Gastrocnemius medialis (tissue), 4 donors: ENCODE data around the gene GRIA1. TPM values are rescaled to one million over a fixed set of nuclear protein-coding genes. Genes with fewer than 3 reads are reported as not detected.

Source experiments
- ATAC-seq, 2 donors: fragments of 150-250 bp; one replicate each; pipeline ENCODE4 v1.9.1; 2016
- DNase-seq, 2 donors: peaks; one replicate each; pipeline ENCODE4 v3.0.0-alpha.2; 2019
- H3K27ac ChIP-seq, 4 donors: fragments of 200-600 bp; sonication (generic); 1 replicate in 1 of 4; 2 replicates in 3 of 4; pipeline ENCODE4 v1.5.1; 2016 to 2018; ENCODE audit warnings: mild to moderate bottlenecking in 2 of 4, moderate library complexity in 1 of 4
- H3K27me3 ChIP-seq, 3 donors: fragments of 200-600 bp; sonication (generic) in 2 of 3; 1 replicate in 1 of 3; 2 replicates in 2 of 3; pipeline versions ENCODE4 v1.5.1 to v1.6.0; 2016 to 2019; ENCODE audit warnings: mild to moderate bottlenecking in 1 of 3, moderate library complexity in 1 of 3
- H3K36me3 ChIP-seq, 2 donors: fragments of 200-600 bp; sonication (generic) in 1 of 2; one replicate each; pipeline ENCODE4 v1.5.1; 2017 to 2018
- H3K4me1 ChIP-seq, 2 donors: fragments of 200-600 bp; sonication (generic) in 1 of 2; one replicate each; pipeline ENCODE4 v1.5.1; 2016 to 2017; ENCODE audit warnings: mild to moderate bottlenecking in 2 of 2
- H3K4me3 ChIP-seq, 4 donors: fragments of 200-600 bp; sonication (generic) in 3 of 4; 1 replicate in 1 of 4; 2 replicates in 3 of 4; pipeline ENCODE4 v1.5.1; 2016 to 2019; ENCODE audit warnings: mild to moderate bottlenecking in 2 of 4
- H3K9me3 ChIP-seq, 3 donors: fragments of 200-600 bp; sonication (generic) in 2 of 3; 1 replicate in 1 of 3; 2 replicates in 2 of 3; pipeline ENCODE4 v1.5.1; 2016 to 2019
- POLR2A ChIP-seq, 2 donors: fragments of 450-650 bp; IDR thresholded peaks; one replicate each; pipeline ENCODE4 v1.6.1; 2017; ENCODE audit warnings: antibody characterized with exemption in 2 of 2, mild to moderate bottlenecking in 2 of 2, moderate library complexity in 2 of 2
- in situ Hi-C, 4 donors: fragments of 200-750 bp; cut with MboI; loops; one replicate each; pipeline versions ENCODE4 v1.15.0 to v1.8.0; 2017; ENCODE audit warnings: low sequenced_read_pairs in 4 of 4
- intact Hi-C: fragments of 100-400 bp; cut with DNase I; formaldehyde crosslinking; loops from one replicate; pipeline ENCODE4 v1.15.1; 2023; ENCODE audit warnings: low total_unique reads
- total RNA-seq, 4 donors: library from RNA; depleted of rRNA; stranded (reverse); fragments of >200 nt; gene quantifications; one replicate each; pipeline versions ENCODE4 v1.1.0 to v1.2.3, GENCODE V29; 2016
- TF ChIP-seq, protein P1 (sequence below), 5 experiments: fragments of 450-650 bp in 3 of 5; fragments of 200-600 bp in 2 of 5; sonication (generic) in 2 of 5; IDR thresholded peaks in 4 of 5; conservative IDR thresholded peaks in 1 of 5; 1 replicate in 4 of 5; 2 replicates in 1 of 5; pipeline ENCODE4 v1.5.1; 2016 to 2019; ENCODE audit warnings: antibody characterized with exemption in 5 of 5, mild to moderate bottlenecking in 3 of 5, moderate library complexity in 3 of 5

GRIA1 gene
- total RNA-seq, 4 donors from 2014 or later: 0.18 to 0.46 TPM; not detected in 2

DNA sequence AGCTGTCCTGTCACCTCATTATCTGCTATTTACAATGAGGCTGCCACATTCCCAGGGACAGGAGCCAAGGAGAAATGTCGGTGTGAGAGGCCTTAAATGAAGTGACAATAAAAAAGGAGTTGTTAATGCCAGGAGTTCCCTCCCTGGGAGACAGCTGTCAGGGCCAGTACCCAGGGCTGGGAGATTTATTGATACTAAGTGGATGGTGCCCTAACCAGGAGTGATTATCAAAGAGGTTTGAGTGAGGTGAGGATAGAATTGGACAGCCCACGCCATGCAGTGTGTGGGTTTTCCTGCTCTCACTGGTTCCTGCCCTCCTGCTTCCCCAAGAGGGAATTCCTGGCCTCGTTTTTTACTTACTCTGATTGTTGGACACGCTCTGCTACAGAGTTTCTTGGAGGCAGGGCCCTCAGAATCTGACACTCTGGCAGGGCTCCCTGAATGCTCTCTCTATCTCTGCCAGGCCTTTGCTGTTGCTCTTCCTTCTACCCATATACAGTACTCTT, 150.8 kb downstream of the GRIA1 start:
- ATAC-seq: no peak
- Histone ChIP-seq H3K4me1 (no peaks in the 10 kb centered on the region), H3K4me3 (no peak overlapping the region), H3K36me3 (no peaks in the 10 kb centered on the region), H3K27me3 (no peaks in the 10 kb centered on the region), H3K9me3 (no peaks in the 10 kb centered on the region), H3K27ac (no peak overlapping the region)
- no peak for TF ChIP-seq POLR2A (IDR thresholded peaks at IDR 0.05)
- TF ChIP-seq, protein P1, sequence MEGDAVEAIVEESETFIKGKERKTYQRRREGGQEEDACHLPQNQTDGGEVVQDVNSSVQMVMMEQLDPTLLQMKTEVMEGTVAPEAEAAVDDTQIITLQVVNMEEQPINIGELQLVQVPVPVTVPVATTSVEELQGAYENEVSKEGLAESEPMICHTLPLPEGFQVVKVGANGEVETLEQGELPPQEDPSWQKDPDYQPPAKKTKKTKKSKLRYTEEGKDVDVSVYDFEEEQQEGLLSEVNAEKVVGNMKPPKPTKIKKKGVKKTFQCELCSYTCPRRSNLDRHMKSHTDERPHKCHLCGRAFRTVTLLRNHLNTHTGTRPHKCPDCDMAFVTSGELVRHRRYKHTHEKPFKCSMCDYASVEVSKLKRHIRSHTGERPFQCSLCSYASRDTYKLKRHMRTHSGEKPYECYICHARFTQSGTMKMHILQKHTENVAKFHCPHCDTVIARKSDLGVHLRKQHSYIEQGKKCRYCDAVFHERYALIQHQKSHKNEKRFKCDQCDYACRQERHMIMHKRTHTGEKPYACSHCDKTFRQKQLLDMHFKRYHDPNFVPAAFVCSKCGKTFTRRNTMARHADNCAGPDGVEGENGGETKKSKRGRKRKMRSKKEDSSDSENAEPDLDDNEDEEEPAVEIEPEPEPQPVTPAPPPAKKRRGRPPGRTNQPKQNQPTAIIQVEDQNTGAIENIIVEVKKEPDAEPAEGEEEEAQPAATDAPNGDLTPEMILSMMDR (IDR thresholded peaks at IDR 0.05 in 4 of 5, conservative IDR thresholded peaks at IDR 0.05 in 1 of 5): no peak
- in situ Hi-C loops: no loop called here
- no peak for DNase-seq
- intact Hi-C loops: no loop called here

DNA sequence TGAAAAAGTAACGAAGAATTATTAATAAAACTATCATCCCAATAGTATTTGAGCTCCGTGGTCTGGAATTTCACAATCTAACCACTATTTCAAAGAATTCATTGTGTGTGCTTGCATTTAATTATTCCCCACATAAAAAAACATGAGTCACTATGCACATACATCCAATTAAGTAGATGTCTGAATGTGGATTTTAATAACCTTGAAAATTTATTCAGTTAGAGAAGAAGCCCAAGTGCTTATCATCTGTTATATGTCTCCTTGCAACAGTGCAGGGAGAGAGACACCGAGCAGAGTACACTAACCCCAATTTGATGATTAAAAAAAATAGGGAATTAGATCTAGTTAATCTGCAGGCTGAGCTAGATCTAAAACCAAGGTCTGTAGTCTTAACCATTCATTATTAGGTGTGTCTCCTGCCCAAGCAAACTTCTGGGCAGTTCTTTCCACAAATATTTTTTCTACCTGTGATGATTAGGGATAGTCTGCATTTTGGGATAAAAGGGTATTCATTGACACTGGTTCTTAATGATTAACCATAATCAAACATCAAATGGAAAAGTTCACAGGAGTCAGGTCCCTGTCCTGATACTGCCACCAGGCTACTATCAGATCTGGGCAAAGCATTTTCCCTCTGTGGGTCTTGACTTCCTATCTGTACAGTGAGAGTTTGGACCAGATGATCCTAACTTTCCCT, 164.2 kb downstream of the GRIA1 start:
- H3K4me3 ChIP-seq: no peak overlapping the region
- in situ Hi-C loops (no loop called here), intact Hi-C loops (no loop called here)
- no peak for ATAC-seq
- no peak for TF ChIP-seq POLR2A (IDR thresholded peaks at IDR 0.05)
- TF ChIP-seq, protein P1 (IDR thresholded peaks at IDR 0.05 in 4 of 5, conservative IDR thresholded peaks at IDR 0.05 in 1 of 5): no peak
- no peaks in the 10 kb centered on the region for H3K36me3 ChIP-seq
- no peaks in the 10 kb centered on the region for H3K4me1 ChIP-seq
- no peak for DNase-seq
- H3K9me3 ChIP-seq: no peaks in the 10 kb centered on the region
- H3K27ac ChIP-seq: no peak overlapping the region
- no peaks in the 10 kb centered on the region for H3K27me3 ChIP-seq

DNA sequence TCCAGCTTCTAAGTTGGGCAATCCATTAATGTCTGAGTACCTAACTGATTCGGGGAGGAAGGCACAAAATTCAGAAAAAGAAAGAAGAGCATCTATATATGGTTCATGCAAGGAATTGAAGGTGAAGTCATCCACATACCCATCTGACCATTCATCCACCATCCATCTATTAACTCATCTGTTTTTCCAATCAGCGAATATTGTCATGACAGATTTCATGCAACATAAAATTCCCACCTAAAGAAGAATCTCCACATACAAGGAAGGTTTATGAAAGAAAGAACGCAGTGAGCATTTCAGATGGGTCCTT, 164.7 kb downstream of the GRIA1 start:
- Histone ChIP-seq H3K9me3 (no peaks in the 10 kb centered on the region), H3K27ac (no peak overlapping the region), H3K4me1 (no peaks in the 10 kb centered on the region), H3K36me3 (no peaks in the 10 kb centered on the region), H3K27me3 (no peaks in the 10 kb centered on the region), H3K4me3 (no peak overlapping the region)
- intact Hi-C loops (no loop called here), in situ Hi-C loops (no loop called here)
- ATAC-seq (no peak), DNase-seq (no peak)
- TF ChIP-seq, protein P1 (IDR thresholded peaks at IDR 0.05 in 4 of 5, conservative IDR thresholded peaks at IDR 0.05 in 1 of 5): no peak
- TF ChIP-seq POLR2A (IDR thresholded peaks at IDR 0.05): no peak

DNA sequence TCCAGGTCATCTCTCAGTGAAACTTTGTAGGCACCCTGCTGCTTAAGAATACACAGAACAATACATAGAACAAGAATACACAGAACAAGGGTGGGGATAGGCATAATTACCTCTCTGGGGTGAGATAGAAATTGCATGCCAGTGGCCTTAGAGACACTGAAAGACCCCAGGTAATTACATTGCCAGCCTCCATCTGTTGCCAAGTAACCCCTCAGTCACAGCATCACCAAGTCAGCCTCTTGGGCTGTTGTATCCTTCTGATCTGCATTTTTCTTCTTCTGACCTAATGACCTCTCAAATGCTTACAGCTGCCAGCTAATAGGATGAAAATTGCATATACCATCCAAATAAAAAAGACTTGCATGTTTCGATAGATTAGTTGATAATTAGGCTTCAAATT, 167.7 kb downstream of the GRIA1 start:
- no peak overlapping the region for H3K4me3 ChIP-seq
- H3K36me3 ChIP-seq: no peaks in the 10 kb centered on the region
- DNase-seq (no peak), ATAC-seq (no peak)
- intact Hi-C loops (no loop called here), in situ Hi-C loops (no loop called here)
- no peak for TF ChIP-seq POLR2A (IDR thresholded peaks at IDR 0.05)
- TF ChIP-seq, protein P1 (IDR thresholded peaks at IDR 0.05 in 4 of 5, conservative IDR thresholded peaks at IDR 0.05 in 1 of 5): no peak
- H3K27ac ChIP-seq: no peak overlapping the region
- H3K4me1 ChIP-seq: no peaks in the 10 kb centered on the region
- H3K9me3 ChIP-seq: no peaks in the 10 kb centered on the region
- H3K27me3 ChIP-seq: no peaks in the 10 kb centered on the region

DNA sequence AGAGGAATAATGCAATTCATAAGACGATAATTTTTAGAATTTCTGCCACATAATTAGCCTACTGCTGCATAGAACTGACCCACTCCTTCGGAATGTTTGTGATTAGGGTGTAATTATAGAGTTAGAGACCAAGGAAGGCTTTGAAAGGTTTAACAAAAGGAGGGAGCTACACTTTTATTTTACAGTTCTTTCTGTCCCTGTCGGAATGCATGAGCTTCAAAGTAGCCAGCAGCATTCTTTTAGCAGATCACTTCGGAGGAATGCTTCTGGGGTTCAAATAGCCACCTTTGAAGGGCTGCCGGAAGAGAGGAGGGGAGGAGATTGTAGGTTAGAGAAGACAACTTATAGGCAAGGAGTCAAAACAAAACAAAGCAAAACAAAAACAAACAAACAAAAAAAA, 168.1 kb downstream of the GRIA1 start:
- ATAC-seq (no peak), DNase-seq (no peak)
- no peak overlapping the region for H3K4me3 ChIP-seq
- no peaks in the 10 kb centered on the region for H3K9me3 ChIP-seq
- H3K27me3 ChIP-seq: no peaks in the 10 kb centered on the region
- H3K4me1 ChIP-seq: no peaks in the 10 kb centered on the region
- TF ChIP-seq, protein P1 (IDR thresholded peaks at IDR 0.05 in 4 of 5, conservative IDR thresholded peaks at IDR 0.05 in 1 of 5): no peak
- no peak for TF ChIP-seq POLR2A (IDR thresholded peaks at IDR 0.05)
- H3K36me3 ChIP-seq: no peaks in the 10 kb centered on the region
- intact Hi-C loops (no loop called here), in situ Hi-C loops (no loop called here)
- no peak overlapping the region for H3K27ac ChIP-seq
